K562 (cell line): ENCODE measurements around the gene LOC101059915.
"Not testable (repeated sequence)": the region's sequence is repeated elsewhere in the genome, so short reads cannot be mapped to it uniquely, and the experiment has no call there.

Source experiments
- FOXK2 ChIP-seq, 2 experiments: fragments of 450-650 bp; IDR thresholded peaks in 1 of 2; conservative IDR thresholded peaks in 1 of 2; 2 replicates each; pipeline ENCODE4 v1.6.1; 2016; ENCODE audit warnings: low read depth in 2 of 2, mild to moderate bottlenecking in 1 of 2
- HDGF ChIP-seq: fragments of 450-650 bp; IDR thresholded peaks from 2 replicates; pipeline ENCODE4 v1.6.1; 2016
- JUNB ChIP-seq: fragments of 450-650 bp; formaldehyde crosslinking; conservative IDR thresholded peaks from 2 replicates; pipeline ENCODE4 v1.4.0; 2020; ENCODE audit warnings: mild to moderate bottlenecking
- NR3C1 ChIP-seq: sonication (generic); formaldehyde crosslinking; IDR thresholded peaks from 2 replicates; pipeline ENCODE4 v1.8.1; 2022; ENCODE audit warnings: missing genetic modification reagents
- POLR2A ChIP-seq: fragments of 450-650 bp; conservative IDR thresholded peaks from 2 replicates; pipeline ENCODE4 v1.6.1; 2016
- POLR2AphosphoS2 ChIP-seq: IDR thresholded peaks from 2 replicates; pipeline ENCODE4 v1.6.1; 2012; ENCODE audit warnings: low read length, improper control_type of control experiment
- RAD21 ChIP-seq, 2 experiments: fragments of 250-450 bp in 1 of 2; fragments of 450-650 bp in 1 of 2; sonication (Bioruptor Pico) in 1 of 2; formaldehyde crosslinking in 1 of 2; IDR thresholded peaks in 1 of 2; conservative IDR thresholded peaks in 1 of 2; 2 replicates each; pipeline versions ENCODE4 v1.4.0 to v1.8.0; 2020 to 2022; ENCODE audit warnings: mild to moderate bottlenecking in 2 of 2, moderate library complexity in 1 of 2
- ZNF232 ChIP-seq: sonication (generic); formaldehyde crosslinking; IDR thresholded peaks from 2 replicates; pipeline ENCODE4 v1.8.0; 2022; ENCODE audit warnings: mild to moderate bottlenecking, missing genetic modification reagents
- ZSCAN29 ChIP-seq: fragments of 450-650 bp; IDR thresholded peaks from 2 replicates; pipeline ENCODE4 v1.6.1; 2017

DNA sequence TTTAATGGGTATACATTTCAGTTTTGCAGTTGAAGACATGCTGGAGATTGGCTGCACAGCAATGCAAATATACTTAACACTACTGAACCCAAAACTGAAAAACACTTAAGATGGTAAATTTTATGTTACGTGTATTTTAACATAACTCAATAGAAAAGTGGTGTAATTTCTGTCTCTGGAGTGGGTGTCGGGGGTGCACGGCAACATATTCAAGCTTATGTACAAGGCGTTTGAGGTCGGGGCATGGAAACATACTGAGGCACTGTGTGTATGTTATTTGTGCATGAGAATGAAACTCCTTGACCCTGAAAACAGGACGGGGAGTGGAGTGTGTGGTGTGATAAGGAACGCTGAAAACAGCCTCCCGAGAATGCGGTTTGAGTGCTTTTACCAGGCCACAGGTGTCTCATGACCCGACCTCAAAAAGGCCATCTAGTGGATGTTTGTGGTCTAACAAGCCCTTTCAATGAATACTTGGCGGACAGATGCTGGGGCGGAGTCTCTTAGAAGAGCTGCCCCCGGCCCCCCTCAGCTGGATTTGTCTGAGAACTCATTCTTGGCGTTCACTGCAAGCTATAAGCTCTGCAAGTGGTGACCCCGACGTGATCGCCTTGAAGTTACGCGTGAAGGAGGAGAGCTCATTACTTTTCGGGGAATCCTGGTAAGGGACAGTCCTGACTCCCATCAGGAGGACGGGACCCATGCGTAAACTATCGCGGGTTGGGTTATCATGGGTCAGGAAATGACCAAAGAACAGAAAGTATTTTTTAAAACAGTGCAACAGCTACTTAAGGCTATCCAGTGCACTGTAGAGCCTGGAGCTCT, 29.5 kb downstream of the LOC101059915 start:
- TF ChIP-seq POLR2AphosphoS2; POLR2A; RAD21 (CRISPR knock-in tag; conservative IDR thresholded peaks at IDR 0.05 in 1 of 2, IDR thresholded peaks at IDR 0.05 in 1 of 2); ZNF232; NR3C1 (CRISPR knock-in tag); ZSCAN29; HDGF; FOXK2 (conservative IDR thresholded peaks at IDR 0.05 in 1 of 2, IDR thresholded peaks at IDR 0.05 in 1 of 2; ENCODE audit: low read depth in 2 of 2); JUNB (CRISPR knock-in tag): not testable (repeated sequence)
